Measurements from ENCODE around the gene KRT28.

The KRT28 gene

GRCh38 chr17:40777971-40778370 is 21.8 kb downstream of the KRT28 start:
- no peak for TF ChIP-seq CTCF (conservative IDR thresholded peaks at IDR 0.05)
- TF ChIP-seq ZFX (IDR thresholded peaks at IDR 0.05) = no peak
- no peak overlapping the region for H3K27ac ChIP-seq

- TF ChIP-seq ZFX (IDR thresholded peaks at IDR 0.05) (no peak), CTCF (conservative IDR thresholded peaks at IDR 0.05) (no peak)
- no peak overlapping the region for H3K27ac ChIP-seq
Measured at GRCh38 chr17:40777459-40777858, 22.3 kb downstream of the KRT28 start.

DNA sequence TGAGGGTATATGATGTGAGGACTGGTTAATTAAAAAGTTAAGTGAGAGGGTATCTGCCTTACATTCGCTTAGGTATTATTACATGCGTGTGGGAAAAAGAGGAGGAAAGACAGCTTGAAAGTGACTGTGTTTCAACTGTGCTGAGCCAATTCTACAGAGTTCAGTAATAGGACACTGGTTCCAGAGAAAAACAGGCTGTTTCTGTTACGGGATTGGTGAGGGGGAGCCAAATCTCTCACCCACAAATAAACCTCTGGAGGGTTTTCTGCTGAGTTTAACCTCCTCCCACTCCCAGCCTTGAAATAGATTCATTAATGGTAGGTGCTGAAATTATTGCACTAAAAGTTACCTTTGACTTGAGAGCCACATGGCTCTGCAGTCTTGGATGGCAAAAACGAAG is 23.8 kb downstream of the KRT28 start:
- TF ChIP-seq CTCF (conservative IDR thresholded peaks at IDR 0.05) (no peak), ZFX (IDR thresholded peaks at IDR 0.05) (no peak)
- no peak overlapping the region for H3K27ac ChIP-seq

- no peak within 1 kb of the TSS for H3K27ac ChIP-seq
- TF ChIP-seq ZFX (IDR thresholded peaks at IDR 0.05) (no peak), CTCF (conservative IDR thresholded peaks at IDR 0.05) (no peak)
Measured at GRCh38 chr17:40772101-40772500, 27.7 kb downstream of the KRT28 start, which contains the start of gene KRT26. Gene KRT26 (minus strand): TSS chr17:40772201. CDS start chr17:40772113, 88 bp downstream.

DNA sequence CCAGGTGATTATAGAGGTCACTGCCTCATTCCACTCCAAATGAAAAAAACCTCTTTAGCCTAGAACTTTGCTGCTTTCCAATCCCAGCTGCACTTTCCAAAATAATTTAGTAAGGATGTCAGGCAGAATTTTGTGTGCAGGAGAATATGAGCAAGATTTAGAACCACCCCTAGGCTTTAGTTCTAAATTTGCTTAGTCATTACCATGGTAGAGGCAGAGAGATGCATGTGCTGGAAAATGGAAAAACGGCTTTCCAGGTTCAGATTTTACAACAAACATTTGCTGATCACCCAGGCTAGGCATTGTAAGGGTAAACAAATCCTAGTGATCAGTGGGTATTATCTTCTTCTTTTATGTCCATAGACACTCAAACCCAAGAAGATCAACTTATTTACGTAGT is 34.1 kb downstream of the KRT28 start:
- no peak for TF ChIP-seq CTCF (conservative IDR thresholded peaks at IDR 0.05)
- TF ChIP-seq ZFX (IDR thresholded peaks at IDR 0.05) = no peak
- H3K27ac ChIP-seq = no peak overlapping the region

- no peak for TF ChIP-seq CTCF (conservative IDR thresholded peaks at IDR 0.05)
- no peak for TF ChIP-seq ZFX (IDR thresholded peaks at IDR 0.05)
- H3K27ac ChIP-seq = no peak overlapping the region
Measured at GRCh38 chr17:40763752-40764151, 36.0 kb downstream of the KRT28 start.

GRCh38 chr17:40760105-40761016 is 39.4 kb downstream of the KRT28 start:
- no peak overlapping the region for H3K27ac ChIP-seq
- no peak for TF ChIP-seq CTCF (conservative IDR thresholded peaks at IDR 0.05)
- no peak for TF ChIP-seq ZFX (IDR thresholded peaks at IDR 0.05)

Data from C4-2B (cell line).